ENCODE results near the gene USP8.
"Not testable (repeated sequence)": the region's sequence is repeated elsewhere in the genome, so short reads cannot be mapped to it uniquely, and the experiment has no call there.

Gene USP8

GRCh38 chr15:50435772-50436171 lies 11.6 kb downstream of the USP8 start:
- H3K4me3 ChIP-seq (ENCODE audit: low read length), result no peak overlapping the region
- DNase-seq (ENCODE audit: low read depth, low spot score), result no peak

- no peak for DNase-seq (ENCODE audit: low read depth, low spot score)
- H3K4me3 ChIP-seq (ENCODE audit: low read length), result no peak overlapping the region
Observed at GRCh38 chr15:50438251-50438650, 14.0 kb downstream of the USP8 start.

- no peak overlapping the region for H3K4me3 ChIP-seq (ENCODE audit: low read length)
- DNase-seq (ENCODE audit: low read depth, low spot score), result no peak
Observed at GRCh38 chr15:50440932-50441331, 16.7 kb downstream of the USP8 start.

- DNase-seq (ENCODE audit: low read depth, low spot score), result no peak
Observed at GRCh38 chr15:50452927-50453326, 28.7 kb downstream of the USP8 start.

GRCh38 chr15:50458348-50459112 lies 34.3 kb downstream of the USP8 start:
- no peak for DNase-seq (ENCODE audit: low read depth, low spot score)
- H3K4me3 ChIP-seq (ENCODE audit: low read length), result no peak overlapping the region

More at GRCh38 chr15:50452927-50453326, 28.7 kb downstream of the USP8 start:
- H3K4me3 ChIP-seq (ENCODE audit: low read length), result no peak overlapping the region

- no peak for DNase-seq (ENCODE audit: low read depth, low spot score)
- H3K4me3 ChIP-seq (ENCODE audit: low read length), result no peak overlapping the region
Observed at GRCh38 chr15:50463423-50464358, 39.5 kb downstream of the USP8 start.

GRCh38 chr15:50471072-50471471 lies 46.9 kb downstream of the USP8 start:
- H3K4me3 ChIP-seq (ENCODE audit: low read length), result no peak overlapping the region
- DNase-seq (ENCODE audit: low read depth, low spot score), result no peak

- DNase-seq (ENCODE audit: low read depth, low spot score), result no peak
- H3K4me3 ChIP-seq (ENCODE audit: low read length), result no peak overlapping the region
Observed at GRCh38 chr15:50476143-50476542, 51.9 kb downstream of the USP8 start.

GRCh38 chr15:50484781-50485180 lies 60.6 kb downstream of the USP8 start:
- H3K4me3 ChIP-seq (ENCODE audit: low read length), result no peak overlapping the region
- DNase-seq (ENCODE audit: low read depth, low spot score), result no peak

- H3K4me3 ChIP-seq (ENCODE audit: low read length), result no peak overlapping the region
- DNase-seq (ENCODE audit: low read depth, low spot score), result no peak
Observed at GRCh38 chr15:50485389-50485788, 61.2 kb downstream of the USP8 start.

- DNase-seq (ENCODE audit: low read depth, low spot score), result no peak
Observed at GRCh38 chr15:50487287-50487686, 63.1 kb downstream of the USP8 start.

GRCh38 chr15:50493625-50494024 lies 69.4 kb downstream of the USP8 start:
- no peak overlapping the region for H3K4me3 ChIP-seq (ENCODE audit: low read length)
- DNase-seq (ENCODE audit: low read depth, low spot score), result no peak

More at GRCh38 chr15:50487287-50487686, 63.1 kb downstream of the USP8 start:
- H3K4me3 ChIP-seq (ENCODE audit: low read length), result no peak overlapping the region

GRCh38 chr15:50494547-50494946 lies 70.3 kb downstream of the USP8 start:
- not testable (repeated sequence) for H3K4me3 ChIP-seq (ENCODE audit: low read length); DNase-seq (ENCODE audit: low read depth, low spot score)

- H3K4me3 ChIP-seq (ENCODE audit: low read length), result no peak overlapping the region
- DNase-seq (ENCODE audit: low read depth, low spot score), result no peak
Observed at GRCh38 chr15:50496692-50497091, 72.5 kb downstream of the USP8 start.

- H3K4me3 ChIP-seq (ENCODE audit: low read length), result no peak overlapping the region
- DNase-seq (ENCODE audit: low read depth, low spot score), result no peak
Observed at GRCh38 chr15:50500352-50500751, 76.1 kb downstream of the USP8 start.

GRCh38 chr15:50501815-50502214 lies 77.6 kb downstream of the USP8 start:
- no peak overlapping the region for H3K4me3 ChIP-seq (ENCODE audit: low read length)
- DNase-seq (ENCODE audit: low read depth, low spot score), result no peak

GRCh38 chr15:50503144-50503543 lies 78.9 kb downstream of the USP8 start:
- no peak overlapping the region for H3K4me3 ChIP-seq (ENCODE audit: low read length)
- no peak for DNase-seq (ENCODE audit: low read depth, low spot score)

GRCh38 chr15:50505656-50506055 lies 81.5 kb downstream of the USP8 start:
- not testable (repeated sequence) for DNase-seq (ENCODE audit: low read depth, low spot score); H3K4me3 ChIP-seq (ENCODE audit: low read length)

GRCh38 chr15:50506121-50506520 lies 81.9 kb downstream of the USP8 start:
- H3K4me3 ChIP-seq (ENCODE audit: low read length), result no peak overlapping the region
- DNase-seq (ENCODE audit: low read depth, low spot score), result no peak

GRCh38 chr15:50513001-50513400 lies 88.8 kb downstream of the USP8 start:
- no peak for DNase-seq (ENCODE audit: low read depth, low spot score)
- no peak overlapping the region for H3K4me3 ChIP-seq (ENCODE audit: low read length)

Data from Jurkat, Clone E6-1 (cell line).